ENCODE measurements around the gene FOXL1.
A peak's percentile ranks its signal among the peaks of the same experiment; 100 is the strongest.

The FOXL1 gene

DNA sequence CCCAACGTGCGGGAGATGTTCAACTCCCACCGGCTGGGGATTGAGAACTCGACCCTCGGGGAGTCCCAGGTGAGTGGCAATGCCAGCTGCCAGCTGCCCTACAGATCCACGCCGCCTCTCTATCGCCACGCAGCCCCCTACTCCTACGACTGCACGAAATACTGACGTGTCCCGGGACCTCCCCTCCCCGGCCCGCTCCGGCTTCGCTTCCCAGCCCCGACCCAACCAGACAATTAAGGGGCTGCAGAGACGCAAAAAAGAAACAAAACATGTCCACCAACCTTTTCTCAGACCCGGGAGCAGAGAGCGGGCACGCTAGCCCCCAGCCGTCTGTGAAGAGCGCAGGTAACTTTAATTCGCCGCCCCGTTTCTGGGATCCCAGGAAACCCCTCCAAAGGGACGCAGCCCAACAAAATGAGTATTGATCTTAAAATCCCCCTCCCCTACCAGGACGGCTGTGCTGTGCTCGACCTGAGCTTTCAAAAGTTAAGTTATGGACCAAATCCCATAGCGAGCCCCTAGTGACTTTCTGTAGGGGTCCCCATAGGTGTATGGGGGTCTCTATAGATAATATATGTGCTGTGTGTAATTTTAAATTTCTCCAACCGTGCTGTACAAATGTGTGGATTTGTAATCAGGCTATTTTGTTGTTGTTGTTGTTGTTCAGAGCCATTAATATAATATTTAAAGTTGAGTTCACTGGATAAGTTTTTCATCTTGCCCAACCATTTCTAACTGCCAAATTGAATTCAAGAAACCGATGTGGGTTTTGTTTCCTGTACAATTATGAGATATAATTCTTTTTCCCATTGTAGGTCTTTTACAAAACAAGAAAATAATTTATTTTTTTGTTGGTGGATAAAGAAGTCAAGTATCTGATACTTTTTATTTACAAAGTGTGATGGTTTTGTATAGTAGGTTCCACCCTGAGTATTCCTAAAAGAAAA is 9.4 kb upstream of the FOXL1 start:
- DNase-seq (ENCODE audit: low spot score) = no peak

DNA sequence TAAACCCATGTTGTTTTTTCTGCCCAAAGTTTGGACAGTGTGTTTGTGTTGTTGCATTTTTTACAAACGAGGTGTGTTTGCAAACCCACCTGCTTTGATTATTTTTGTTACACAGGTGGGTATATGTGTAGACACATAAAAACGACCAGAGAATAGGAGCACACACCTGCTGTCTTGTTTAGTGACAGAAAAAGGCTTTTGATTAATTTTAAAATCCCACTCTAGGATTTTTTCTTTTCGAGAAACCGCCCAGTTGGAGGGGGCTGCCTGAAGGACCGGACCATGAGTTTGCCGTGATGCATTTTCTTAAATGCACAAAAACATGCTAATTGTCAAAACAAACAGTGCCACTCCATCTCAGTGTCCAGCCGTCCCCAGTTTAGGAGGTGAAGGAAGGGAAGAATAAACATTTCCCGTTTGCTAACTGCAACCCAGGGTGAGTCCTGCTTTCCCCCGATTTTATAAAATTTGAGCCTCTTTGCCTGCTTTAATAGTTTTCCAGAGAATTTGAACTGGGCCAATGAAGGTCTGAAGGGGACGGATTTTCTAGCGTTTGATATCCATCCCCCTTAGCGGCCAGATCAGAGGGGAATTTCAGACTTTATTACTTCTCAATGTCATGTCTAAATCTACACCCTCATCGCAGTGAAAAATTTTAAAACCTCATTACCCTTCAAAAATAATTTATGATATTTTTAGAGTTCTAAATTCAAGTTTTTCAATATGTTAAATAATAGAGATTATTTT is 8.5 kb upstream of the FOXL1 start:
- DNase-seq (ENCODE audit: low spot score) = no peak

DNA sequence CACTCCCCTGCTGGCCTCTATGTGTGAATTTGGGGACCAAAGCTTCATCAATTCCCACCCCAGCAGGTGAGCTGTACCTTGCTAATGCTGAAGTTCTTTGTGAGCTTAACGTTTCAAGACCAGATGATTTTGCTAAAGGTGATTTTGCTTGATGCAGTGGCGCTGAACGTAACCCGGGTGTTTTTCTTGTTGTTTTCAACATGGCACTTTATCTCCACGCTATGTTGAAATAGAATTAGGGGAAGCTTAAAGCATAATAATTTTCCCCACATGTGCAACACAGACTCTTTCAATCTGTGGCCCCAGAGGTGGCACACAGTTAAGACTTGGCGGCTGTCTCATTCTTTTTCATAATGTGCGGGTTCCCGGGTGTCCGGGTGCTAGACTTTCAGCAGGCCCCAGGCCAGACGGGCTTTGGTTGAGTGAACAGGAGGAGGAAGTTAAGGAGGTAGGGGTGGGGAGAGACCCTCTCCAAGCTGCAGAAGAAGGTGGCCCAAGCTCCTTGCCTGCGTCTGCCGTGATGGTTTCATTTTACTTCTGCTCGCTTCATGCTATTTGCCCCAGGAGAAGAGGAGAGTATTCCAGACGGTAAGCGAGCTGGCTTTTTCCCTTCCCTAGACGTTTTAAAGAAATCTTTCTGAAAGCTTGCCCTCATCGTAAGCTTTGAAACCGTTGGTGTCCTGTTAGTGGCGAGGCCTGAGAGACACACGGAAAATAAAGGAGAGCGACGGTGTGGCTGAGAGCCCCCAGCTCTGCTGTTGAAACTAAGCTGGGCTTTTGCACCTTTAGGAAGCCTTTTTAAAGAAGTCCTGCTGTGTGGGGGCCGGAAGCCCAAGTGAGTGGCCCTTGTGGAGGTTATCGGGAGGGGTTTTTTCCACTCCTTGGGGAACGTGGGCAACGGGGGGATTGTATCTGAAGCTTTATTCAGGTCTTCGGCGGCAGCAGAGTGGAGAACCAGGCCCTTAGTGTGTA is 7.5 kb upstream of the FOXL1 start:
- DNase-seq (ENCODE audit: low spot score) = no peak

DNA sequence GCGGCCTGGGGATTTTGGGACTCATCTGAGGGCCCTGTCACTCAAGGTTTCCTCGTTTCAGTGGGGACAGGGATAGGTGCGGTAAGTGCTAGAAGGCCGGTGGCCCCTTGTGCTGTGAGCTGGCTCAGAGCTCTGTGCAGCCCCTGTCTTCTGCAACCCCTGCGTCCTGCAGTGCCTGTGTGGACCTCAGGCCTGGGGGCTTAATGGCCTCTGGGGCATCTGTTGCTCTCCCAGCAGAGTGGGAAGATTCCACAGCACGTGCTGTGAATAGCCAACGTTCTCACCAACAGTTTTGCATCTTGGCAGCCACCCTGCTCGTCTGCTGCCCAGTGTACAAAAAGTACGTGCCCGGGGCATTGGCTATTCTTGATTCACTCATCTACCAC is 6.8 kb upstream of the FOXL1 start:
- DNase-seq (ENCODE audit: low spot score) = no peak

DNA sequence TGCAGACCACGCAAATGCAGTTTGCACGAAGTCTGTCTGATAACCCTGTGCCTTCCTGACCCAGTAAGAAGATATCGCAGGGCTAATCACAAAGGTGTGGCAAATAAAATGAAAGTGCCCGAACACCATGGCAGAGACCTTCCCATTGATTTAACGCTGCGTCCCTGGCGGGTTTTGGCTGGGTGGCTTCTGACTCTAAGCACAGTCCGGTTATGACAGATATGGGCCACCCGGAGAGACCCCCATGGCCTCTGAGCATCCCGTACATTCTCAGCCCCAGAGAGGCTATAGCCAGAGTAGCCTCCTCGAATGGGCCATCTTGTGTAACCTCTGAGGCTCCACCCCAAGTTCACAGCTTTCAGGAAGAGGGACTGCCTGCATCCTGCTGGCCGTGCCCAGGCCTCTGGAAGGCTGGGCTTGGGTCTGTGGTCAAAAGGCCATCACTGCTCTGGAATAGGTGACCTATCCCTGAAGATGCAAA is 6.3 kb upstream of the FOXL1 start:
- DNase-seq (ENCODE audit: low spot score) = no peak

DNA sequence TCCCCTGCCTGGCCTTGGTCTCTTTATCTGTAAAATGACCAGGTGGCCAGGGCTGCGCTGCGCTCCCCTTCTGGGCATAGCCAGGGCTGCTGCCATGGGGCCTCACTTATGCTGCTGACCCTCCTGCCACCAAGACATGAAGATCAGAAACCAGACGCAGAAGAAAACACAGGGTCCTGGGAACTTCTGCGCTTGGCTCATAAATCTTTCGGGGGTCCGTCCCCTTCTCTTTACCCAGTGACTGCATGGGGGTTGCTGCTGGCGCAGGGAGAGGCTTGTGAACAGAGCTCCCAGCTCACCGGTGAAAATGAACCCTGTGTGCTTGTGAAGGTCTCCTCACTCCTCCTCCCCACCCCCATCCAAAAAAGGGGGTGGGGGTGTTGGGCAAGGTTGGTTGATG is 5.7 kb upstream of the FOXL1 start:
- DNase-seq (ENCODE audit: low spot score) = no peak

DNA sequence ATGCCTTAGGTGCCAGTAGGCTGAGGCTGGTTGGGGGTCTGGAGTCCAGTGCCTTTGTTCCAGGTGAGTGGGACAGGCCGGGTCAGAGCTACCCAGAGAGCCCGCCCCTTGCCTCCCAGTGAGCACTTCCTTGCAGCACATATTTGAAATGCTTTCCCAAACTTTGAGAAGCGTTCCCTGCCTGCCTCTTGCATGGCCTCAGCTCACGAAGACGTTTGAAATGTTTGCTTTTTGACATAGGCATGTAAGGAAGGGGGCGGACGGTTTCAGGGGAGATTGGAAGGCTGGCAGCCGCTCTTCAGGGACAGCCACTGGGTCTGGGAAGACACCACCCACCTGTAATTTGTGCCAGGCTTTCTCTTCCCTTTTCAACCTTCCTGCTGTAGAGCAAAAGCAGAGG is 5.1 kb upstream of the FOXL1 start:
- DNase-seq (ENCODE audit: low spot score) = no peak

DNA sequence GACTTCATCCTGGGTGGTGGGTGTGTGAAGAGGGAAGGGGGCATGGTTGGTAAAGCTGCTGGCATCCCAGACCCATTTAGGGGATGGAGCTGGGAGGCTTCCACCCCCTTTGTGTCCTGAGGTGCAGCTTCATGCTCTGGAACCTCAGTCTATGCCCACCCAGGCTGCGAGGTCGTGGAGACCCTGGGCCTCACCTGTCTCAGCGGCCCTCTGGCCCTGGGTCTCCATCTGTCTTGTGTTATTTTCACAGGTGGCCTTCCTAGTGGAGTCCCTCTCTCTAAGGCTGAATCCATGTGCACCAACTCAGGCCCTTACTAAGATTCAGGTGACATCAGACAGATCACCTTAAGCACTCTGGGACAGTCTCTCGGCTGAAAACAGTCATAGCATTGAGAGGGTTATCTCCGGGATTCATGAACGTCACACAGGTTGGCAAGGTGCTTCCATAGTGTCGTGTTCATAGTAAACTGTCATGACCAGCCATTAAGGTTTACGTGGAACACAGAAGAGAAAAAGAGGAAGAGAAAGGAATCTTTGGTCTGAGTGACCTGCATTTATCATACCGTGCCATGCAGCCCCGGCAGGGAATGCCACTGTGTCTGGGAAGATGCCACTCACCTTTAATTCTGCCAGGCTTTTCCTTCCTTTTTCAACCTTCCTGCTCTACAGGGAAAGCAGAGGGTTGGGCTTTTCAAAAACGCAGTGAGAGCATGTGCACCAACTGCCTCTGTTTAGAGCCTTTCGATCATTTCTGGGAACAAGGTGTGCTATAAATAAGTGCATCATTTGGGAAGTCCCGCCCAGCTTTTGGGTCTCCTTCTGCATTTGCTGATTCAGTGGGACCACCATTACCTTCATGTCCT is 4.5 kb upstream of the FOXL1 start:
- no peak for DNase-seq (ENCODE audit: low spot score)

DNA sequence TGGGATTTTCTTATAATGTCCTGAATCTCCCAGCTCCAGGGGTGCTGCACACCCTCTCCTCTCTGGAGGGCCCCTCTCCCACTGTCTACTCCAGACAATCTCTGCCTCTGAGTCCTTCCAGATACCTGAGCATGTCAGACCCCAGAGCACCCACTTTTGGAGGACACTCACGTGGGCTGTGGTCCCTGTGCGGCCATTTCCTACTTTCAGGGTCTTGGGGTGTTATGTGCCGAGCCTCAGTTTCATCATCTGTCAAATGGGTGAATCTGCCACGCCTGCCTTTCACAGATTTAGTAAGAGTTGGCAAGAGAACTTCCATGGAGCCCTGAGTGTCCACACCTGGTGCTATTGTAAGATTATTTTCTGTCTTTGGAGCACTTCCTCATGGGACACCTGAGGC is 3.7 kb upstream of the FOXL1 start:
- DNase-seq (ENCODE audit: low spot score) = no peak

DNA sequence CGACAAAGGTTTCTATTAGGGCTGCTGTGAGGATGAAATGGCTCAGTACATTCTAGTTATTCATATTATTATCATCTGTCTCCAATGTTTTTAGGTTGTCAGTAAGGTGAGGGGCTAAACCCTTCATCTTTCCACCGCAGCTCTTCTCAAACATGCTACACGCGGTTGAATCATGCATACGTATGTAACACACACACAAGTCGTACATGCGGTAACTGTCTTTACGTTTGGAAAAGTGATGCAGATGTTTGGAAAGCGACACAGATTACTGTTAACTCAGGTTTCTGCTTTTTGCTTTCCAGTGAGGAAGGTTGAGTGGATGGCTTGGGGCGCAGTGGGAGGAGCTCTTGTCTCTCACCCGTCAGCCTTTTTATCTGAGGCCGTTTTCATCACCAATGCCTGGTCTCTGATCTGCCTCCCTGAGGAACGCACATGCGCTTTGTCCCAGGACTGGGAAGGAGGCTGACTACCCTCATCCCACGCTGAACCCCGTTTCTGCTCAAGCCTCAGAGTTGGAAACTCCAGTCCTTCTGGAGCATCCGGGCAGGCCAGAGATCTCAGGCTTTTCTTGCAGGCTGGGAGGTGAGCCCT is 3.2 kb upstream of the FOXL1 start:
- DNase-seq (ENCODE audit: low spot score) = no peak

DNA sequence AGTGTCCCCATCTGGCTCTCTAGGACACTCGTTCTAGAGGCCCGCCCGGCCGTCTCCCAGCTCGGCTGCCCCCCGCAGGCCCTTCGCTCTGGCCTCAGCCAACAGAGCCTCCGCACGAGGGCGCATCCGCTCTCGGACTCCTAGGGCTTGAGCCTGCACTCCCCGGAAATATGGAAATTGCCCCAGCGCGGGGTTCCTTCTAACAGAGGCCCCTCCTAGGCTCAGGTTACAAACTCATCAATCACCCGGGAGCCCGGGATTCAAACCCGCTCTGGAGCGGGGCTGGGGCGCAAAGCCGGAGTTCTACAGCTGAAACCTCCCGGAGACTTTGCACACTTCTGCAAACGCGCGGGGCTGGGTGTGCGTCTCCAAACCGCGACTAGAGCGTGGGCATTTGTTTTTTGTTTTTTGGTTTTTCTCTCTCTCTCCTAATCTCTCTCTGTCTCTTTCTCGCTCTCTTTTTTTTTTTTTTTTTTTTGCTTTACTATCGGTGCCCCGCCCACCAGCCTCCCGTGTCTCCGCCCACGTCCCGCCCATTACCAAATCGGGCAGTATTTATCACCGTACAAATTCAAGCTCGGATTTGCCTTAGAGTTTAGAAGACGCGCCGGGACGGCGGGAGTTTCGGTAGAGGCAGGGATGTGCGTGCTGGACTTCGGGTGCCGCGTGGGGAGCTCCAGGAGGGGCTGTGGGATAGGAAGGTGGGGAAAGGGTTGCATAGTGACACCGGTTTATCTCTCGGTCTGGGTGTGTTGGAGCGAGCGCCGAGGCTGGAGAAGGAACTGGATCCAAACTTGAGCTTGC is 2.4 kb upstream of the FOXL1 start:
- DNase-seq (ENCODE audit: low spot score) = peak; percentile 62

DNA sequence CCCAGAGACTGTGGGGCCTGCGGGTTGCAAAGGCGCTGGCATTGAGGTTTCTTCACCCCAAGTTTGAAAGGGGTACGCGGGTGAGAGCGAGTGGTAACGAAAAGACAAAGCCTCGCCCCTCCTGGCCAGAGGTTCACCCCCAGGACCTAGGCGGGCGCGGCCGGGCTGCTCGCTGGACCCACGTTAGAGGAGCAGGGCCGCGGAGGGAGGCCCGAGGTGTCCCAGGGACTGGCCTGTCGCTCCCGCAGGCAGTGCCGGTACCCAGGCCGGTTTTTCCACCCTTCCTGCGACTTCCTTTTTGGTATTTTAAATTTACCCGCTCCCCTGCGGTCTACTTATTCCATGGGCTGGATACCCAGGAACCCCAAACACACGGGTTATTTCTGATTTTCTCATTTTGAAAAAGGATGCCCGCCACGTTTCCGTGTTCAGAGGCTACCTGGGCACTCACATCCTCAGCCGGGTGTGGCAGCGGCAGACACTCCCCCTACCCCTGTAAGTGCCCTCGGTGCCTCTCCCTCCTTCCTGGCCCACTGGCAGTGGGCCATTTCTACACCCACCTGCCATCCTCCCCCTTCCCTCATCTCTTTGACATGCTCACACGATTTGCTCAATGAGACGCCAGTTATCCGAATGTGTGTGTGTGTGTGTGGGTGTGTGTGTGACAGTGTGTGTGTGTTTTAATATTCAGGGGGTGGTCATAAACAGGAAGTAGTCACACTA is 1.6 kb upstream of the FOXL1 start:
- DNase-seq (ENCODE audit: low spot score) = no peak

DNA sequence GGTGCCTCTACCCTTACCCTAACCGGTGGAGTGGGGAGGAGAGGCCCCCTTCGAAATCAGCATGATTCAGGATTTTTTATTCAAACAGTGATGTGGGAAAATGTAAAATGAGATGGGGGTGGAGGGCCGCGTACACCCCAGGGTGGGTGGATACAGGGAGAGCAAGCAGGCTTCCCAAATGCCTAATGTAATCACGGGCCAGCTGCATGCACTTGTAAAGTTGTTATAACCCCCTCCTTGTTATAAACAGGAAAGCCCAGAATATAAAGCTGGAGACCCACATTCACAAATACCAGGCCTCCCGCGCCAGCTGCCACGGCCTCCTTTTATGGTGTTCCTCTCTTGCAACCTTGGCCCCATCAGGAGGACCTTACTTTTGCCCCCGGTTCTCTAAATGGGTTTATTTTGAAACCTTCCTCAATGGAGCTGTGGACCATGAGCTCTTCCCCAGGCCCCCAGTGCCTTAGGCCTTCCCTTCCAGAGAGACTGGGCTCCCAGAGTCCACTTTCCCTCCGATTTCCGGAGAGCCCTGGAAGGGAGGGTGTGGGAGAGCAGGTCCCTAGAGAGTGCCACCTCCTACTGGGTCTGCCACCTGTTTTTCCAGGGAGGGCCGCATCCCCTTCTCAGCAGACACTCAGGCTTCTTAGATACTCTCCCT is 906 bp upstream of the FOXL1 start:
- DNase-seq (ENCODE audit: low spot score) = no peak

DNA sequence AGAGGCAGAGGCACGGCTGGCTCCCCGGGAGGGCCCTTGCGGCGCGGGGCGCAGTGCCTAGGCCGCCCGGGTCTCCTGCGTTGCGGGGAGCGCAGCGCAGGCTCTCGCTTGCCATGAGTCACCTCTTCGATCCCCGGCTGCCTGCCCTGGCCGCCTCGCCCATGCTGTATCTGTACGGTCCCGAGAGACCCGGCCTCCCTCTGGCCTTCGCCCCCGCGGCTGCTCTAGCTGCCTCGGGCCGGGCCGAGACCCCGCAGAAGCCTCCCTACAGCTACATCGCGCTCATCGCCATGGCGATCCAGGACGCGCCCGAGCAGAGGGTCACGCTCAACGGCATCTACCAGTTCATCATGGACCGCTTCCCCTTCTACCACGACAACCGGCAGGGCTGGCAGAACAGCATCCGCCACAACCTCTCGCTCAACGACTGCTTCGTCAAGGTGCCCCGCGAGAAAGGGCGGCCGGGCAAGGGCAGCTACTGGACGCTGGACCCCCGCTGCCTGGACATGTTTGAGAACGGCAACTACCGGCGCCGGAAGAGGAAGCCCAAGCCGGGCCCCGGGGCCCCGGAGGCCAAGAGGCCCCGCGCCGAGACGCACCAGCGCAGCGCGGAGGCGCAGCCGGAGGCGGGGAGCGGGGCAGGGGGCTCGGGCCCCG is 390 bp downstream of the FOXL1 start:
- no peak for DNase-seq (ENCODE audit: low spot score)

DNA sequence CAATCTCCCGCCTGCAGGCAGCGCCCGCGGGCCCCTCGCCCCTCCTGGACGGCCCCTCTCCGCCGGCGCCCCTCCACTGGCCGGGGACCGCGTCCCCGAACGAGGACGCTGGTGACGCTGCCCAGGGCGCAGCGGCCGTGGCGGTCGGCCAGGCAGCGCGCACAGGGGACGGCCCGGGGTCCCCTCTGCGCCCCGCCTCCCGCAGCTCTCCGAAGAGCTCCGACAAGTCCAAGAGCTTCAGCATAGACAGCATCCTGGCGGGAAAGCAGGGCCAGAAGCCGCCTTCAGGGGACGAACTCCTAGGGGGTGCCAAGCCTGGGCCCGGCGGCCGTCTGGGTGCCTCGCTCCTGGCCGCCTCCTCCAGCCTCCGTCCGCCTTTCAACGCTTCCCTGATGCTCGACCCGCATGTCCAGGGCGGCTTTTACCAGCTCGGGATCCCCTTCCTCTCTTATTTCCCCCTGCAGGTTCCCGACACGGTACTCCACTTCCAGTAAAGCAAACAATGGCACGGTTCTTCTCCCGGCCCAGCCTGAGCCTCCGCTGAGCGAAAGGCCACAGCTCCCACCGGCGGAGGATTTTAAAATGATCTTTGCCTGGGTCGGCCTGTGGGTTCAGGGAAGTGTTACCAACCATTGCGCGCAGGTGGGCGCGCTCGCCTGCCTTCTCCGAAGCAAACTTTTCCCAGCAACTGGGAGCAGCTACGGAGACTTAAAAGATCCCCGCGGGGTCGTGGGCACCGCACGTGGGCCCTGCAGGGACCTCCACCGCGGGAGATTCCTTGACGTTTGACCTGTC is 1.1 kb downstream of the FOXL1 start:
- DNase-seq (ENCODE audit: low spot score) = no peak

DNA sequence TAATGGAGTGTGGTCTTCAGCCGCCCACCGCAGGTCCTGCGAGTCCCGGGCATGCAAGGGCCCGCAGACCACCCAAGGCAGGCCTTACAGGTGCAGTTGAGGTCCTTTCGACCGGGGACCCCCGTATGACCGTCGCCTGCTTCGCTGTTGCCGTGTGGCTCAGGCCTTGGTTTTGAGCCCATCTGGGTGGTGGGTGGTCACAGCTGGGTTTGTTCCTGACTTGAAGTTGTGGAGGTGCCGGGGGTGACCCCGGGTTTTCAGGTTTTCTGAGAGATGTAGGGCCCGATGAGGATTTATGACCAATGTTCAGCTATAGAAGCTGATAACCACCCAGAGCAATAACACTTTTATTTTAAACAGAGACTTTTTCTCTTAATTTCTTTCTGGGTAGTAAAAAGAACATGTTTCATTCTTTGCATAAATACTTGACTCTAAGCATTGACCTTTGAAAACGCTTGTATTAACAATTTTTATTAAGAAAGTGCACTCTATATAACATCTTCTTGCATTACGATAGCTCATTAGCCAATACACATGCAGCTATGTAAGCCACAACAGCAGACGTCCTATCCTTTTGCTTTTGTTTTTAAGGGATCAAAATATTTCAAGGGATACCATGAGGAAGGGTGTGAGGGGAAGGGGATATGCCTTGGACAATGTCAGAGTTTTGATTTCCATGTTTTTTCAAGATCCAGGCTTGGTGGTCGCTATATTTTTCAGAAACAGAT is 1.9 kb downstream of the FOXL1 start:
- no peak for DNase-seq (ENCODE audit: low spot score)

DNA sequence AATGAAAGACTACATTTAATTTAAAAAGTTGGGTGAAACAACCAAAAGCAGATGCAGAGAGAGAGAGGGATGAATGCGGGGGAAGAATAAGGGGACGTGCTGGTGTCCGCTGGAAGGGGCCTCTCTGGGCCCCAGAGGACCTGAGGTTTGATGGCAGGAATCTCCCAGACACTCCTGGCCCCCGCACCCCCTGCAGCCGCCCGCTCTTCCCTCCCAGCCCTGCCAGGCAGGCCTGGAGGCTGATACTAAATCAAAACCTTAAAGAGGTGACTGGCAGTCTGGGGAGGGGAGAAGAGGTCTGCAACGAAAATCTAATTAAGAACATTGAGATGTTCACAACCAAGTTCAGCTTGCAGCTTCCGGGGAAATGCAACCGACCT is 2.4 kb downstream of the FOXL1 start:
- DNase-seq (ENCODE audit: low spot score) = no peak
